SK-N-MC (cell line): Measurements from ENCODE around the gene SLC25A45.

Experiments
- EZH2 ChIP-seq: fragments of 200-600 bp; sonication (generic); IDR thresholded peaks from one replicate; pipeline ENCODE4 v1.6.1; 2017; ENCODE audit warnings: antibody characterized with exemption
- POLR2AphosphoS5 ChIP-seq: IDR thresholded peaks from 2 replicates; pipeline ENCODE4 v1.6.1; 2012; ENCODE audit warnings: mild to moderate bottlenecking, low read depth, low read length, borderline replicate concordance

- TF ChIP-seq EZH2 (no peak), POLR2AphosphoS5 (no peak)
Observed at GRCh38 chr11:65412271-65413076, 30.0 kb upstream of the SLC25A45 start.
